ENCODE measurements around the gene APC.

DNA sequence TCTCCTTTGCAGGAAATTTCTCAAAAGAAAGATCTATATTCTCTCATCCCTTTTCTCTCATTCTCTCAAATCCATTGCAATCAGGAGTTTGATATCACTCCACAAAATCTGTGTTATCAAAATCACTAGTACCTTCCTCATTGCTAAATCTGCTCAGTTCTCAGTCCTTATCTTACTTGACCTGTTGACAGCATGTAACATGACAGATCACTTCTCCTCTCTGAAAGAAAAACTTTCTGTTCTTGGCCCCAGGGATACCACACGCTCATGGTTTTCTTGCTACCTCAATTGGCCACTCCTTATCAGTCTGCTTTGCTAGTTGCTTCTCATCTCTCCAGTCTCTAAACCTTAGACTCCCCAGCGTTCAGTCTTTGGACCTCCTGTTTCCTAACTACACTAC, 145.5 kb downstream of the APC start:
- no peak for TF ChIP-seq POLR2A (IDR thresholded peaks at IDR 0.05)
- TF ChIP-seq, protein P1, sequence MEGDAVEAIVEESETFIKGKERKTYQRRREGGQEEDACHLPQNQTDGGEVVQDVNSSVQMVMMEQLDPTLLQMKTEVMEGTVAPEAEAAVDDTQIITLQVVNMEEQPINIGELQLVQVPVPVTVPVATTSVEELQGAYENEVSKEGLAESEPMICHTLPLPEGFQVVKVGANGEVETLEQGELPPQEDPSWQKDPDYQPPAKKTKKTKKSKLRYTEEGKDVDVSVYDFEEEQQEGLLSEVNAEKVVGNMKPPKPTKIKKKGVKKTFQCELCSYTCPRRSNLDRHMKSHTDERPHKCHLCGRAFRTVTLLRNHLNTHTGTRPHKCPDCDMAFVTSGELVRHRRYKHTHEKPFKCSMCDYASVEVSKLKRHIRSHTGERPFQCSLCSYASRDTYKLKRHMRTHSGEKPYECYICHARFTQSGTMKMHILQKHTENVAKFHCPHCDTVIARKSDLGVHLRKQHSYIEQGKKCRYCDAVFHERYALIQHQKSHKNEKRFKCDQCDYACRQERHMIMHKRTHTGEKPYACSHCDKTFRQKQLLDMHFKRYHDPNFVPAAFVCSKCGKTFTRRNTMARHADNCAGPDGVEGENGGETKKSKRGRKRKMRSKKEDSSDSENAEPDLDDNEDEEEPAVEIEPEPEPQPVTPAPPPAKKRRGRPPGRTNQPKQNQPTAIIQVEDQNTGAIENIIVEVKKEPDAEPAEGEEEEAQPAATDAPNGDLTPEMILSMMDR (IDR thresholded peaks at IDR 0.05), result no peak

Data from right lobe of liver (tissue), 4 donors.